HL-60 (cell line): ENCODE measurements around the gene EOMES.

Source experiments
- GABPA ChIP-seq: IDR thresholded peaks from 2 replicates; pipeline ENCODE4 v1.6.1; 2012; ENCODE audit warnings: low read depth
- POLR2AphosphoS5 ChIP-seq: IDR thresholded peaks from 2 replicates; pipeline ENCODE4 v1.6.1; 2012; ENCODE audit warnings: low read depth
- TF ChIP-seq, protein P1 (sequence below): IDR thresholded peaks from one replicate; pipeline ENCODE4 v1.5.1; 2011; ENCODE audit warnings: low read length, control low read depth, inconsistent platforms; ENCODE audit not compliant: insufficient read depth

DNA sequence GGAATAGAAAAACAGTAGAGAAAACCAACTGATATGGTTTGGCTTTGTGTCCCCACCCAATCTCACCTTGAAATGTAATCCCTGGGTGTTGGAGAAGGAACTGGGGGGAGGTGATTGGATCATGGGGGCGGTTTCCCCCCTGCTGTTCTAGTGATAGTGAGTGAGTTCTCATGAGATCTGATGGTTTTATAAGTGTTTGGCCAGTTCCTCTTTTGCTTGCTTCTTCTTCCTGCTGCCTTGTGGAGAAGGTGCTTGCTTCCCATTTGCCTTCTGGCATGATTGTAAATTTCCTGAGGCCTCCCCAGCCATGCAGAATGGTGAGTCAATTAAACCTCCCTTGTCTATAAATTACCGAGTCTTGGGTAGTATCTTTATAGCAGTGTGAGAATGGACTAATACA, 48.4 kb downstream of the EOMES start:
- TF ChIP-seq POLR2AphosphoS5 (no peak), GABPA (no peak)
- TF ChIP-seq, protein P1, sequence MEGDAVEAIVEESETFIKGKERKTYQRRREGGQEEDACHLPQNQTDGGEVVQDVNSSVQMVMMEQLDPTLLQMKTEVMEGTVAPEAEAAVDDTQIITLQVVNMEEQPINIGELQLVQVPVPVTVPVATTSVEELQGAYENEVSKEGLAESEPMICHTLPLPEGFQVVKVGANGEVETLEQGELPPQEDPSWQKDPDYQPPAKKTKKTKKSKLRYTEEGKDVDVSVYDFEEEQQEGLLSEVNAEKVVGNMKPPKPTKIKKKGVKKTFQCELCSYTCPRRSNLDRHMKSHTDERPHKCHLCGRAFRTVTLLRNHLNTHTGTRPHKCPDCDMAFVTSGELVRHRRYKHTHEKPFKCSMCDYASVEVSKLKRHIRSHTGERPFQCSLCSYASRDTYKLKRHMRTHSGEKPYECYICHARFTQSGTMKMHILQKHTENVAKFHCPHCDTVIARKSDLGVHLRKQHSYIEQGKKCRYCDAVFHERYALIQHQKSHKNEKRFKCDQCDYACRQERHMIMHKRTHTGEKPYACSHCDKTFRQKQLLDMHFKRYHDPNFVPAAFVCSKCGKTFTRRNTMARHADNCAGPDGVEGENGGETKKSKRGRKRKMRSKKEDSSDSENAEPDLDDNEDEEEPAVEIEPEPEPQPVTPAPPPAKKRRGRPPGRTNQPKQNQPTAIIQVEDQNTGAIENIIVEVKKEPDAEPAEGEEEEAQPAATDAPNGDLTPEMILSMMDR = no peak
